PFSK-1 (cell line): ENCODE measurements around the gene GPC3.

Experiments
- FOXP2 ChIP-seq: optimal IDR thresholded peaks from 2 replicates; pipeline ENCODE3; 2011; ENCODE audit warnings: borderline replicate concordance, control low read depth, inconsistent platforms; ENCODE audit not compliant: insufficient read depth; ENCODE audit errors: extremely low read length, extremely low read depth
- POLR2AphosphoS5 ChIP-seq: IDR thresholded peaks from 2 replicates; pipeline ENCODE4 v1.6.1; 2012; ENCODE audit warnings: low read depth, mild to moderate bottlenecking, control low read depth, low read length, moderate library complexity
- SIN3A ChIP-seq: IDR thresholded peaks from 2 replicates; pipeline ENCODE4 v1.6.1; 2012; ENCODE audit warnings: mild to moderate bottlenecking, low read length, moderate library complexity, borderline replicate concordance; ENCODE audit not compliant: insufficient read depth
- TAF1 ChIP-seq: IDR thresholded peaks from 2 replicates; pipeline ENCODE4 v1.6.1; 2012; ENCODE audit warnings: low read length, control low read depth, borderline replicate concordance; ENCODE audit not compliant: insufficient read depth
- TF ChIP-seq, protein P1 (sequence below), 2 experiments: IDR thresholded peaks; 2 replicates each; pipeline versions ENCODE4 v1.6.1 to v1.8.0; 2011 to 2012; ENCODE audit warnings: low read depth in 2 of 2, low read length in 2 of 2, control low read depth in 1 of 2, inconsistent platforms in 1 of 2, mild to moderate bottlenecking in 1 of 2, moderate library complexity in 1 of 2; ENCODE audit not compliant: insufficient read depth in 1 of 2

GPC3 gene

DNA sequence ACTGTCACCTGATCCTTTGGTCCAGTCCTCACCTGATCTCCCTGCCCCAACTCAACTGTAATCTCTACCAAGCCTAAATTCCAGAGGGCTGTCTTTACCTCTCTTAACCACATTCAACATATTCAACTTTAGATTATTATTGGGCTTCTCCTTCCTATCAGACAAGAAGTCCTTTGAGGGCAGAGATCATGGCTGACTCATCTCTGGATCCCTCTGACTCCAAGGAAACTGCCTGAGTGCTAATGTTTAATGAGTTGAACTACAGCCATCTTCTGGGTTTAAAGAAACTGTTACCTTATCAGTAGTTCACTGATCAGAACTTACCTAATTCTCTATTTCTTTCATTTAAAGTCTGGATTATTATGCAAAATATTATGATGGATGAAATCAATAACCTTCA lies 135.7 kb downstream of the GPC3 start:
- TF ChIP-seq TAF1 (no peak), FOXP2 (no peak)
- TF ChIP-seq, protein P1, sequence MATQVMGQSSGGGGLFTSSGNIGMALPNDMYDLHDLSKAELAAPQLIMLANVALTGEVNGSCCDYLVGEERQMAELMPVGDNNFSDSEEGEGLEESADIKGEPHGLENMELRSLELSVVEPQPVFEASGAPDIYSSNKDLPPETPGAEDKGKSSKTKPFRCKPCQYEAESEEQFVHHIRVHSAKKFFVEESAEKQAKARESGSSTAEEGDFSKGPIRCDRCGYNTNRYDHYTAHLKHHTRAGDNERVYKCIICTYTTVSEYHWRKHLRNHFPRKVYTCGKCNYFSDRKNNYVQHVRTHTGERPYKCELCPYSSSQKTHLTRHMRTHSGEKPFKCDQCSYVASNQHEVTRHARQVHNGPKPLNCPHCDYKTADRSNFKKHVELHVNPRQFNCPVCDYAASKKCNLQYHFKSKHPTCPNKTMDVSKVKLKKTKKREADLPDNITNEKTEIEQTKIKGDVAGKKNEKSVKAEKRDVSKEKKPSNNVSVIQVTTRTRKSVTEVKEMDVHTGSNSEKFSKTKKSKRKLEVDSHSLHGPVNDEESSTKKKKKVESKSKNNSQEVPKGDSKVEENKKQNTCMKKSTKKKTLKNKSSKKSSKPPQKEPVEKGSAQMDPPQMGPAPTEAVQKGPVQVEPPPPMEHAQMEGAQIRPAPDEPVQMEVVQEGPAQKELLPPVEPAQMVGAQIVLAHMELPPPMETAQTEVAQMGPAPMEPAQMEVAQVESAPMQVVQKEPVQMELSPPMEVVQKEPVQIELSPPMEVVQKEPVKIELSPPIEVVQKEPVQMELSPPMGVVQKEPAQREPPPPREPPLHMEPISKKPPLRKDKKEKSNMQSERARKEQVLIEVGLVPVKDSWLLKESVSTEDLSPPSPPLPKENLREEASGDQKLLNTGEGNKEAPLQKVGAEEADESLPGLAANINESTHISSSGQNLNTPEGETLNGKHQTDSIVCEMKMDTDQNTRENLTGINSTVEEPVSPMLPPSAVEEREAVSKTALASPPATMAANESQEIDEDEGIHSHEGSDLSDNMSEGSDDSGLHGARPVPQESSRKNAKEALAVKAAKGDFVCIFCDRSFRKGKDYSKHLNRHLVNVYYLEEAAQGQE (IDR thresholded peaks at IDR 0.05; ENCODE audit: insufficient read depth in 1 of 2, low read depth in 2 of 2, low read length in 2 of 2): no peak

DNA sequence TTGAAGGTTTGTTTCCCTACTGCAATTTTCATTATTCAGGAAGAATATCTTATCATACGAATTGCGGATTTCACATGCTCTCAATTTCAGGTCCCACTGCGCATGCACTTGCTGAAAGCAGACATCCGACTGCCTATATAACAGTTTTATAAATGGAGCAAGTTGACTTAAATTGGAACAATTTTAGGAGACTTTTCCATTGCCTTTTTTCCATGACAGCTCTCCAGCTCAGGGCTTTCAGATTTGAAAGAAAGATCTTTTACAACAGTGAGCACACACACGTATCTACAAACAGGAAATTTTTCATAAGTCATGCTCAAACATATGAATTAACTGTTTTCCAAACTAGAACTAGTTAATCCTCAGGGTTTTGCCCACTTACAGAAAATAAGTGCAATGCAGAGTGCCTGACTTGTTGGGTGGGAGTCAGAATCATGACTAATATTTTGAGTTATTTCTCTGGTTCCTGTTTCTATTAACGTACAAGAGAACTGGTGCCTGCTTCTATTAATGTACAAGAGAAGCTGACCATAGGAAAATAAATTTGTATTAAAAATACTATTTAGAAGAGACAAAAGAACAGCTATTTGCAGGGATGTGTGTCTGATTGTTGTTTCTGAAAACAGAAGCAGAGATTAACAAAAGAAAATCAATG lies 137.9 kb downstream of the GPC3 start:
- TF ChIP-seq, protein P1 (IDR thresholded peaks at IDR 0.05; ENCODE audit: insufficient read depth in 1 of 2, low read depth in 2 of 2, low read length in 2 of 2): no peak
- TF ChIP-seq POLR2AphosphoS5 (no peak), FOXP2 (no peak), SIN3A (no peak), TAF1 (no peak)

DNA sequence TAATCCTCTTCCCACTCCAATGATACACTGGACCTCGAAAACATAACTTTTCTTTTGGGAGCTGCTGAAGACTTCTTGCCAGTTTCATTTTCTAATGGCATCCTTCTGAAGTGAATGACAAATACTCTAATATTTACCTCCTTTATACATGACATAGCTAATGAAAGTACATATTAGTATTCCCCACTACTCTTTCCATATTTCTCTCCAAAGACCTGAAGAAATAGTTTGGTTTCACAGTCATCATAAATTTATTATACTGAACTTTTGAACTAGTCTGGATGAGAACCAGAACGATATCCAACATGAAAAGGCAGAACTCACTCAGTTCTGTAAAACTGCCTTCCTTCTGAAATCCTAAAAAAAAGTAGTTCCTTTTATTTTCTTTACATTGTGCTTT lies 139.1 kb downstream of the GPC3 start:
- TF ChIP-seq SIN3A (no peak), FOXP2 (no peak)
- TF ChIP-seq, protein P1 (IDR thresholded peaks at IDR 0.05; ENCODE audit: insufficient read depth in 1 of 2, low read depth in 2 of 2, low read length in 2 of 2): no peak

DNA sequence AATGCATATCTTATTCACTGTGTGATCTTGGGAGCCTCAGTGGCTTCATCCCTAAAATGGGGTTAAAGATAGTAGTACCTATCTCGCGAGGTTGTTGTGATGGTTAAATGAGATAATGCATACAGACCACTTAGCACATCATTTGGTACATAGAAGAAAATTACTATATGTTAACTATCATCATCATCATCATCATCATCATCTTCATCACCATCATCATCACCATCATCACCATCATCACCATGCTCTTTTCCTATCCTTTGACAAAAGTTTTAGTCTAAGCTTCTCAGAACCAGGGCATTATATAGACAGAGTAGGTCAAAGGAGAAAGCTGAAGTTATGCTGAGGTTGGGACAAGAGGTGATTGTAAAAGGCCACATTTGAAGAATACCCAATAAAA lies 145.0 kb downstream of the GPC3 start:
- TF ChIP-seq, protein P1 (IDR thresholded peaks at IDR 0.05; ENCODE audit: insufficient read depth in 1 of 2, low read depth in 2 of 2, low read length in 2 of 2): no peak
- no peak for TF ChIP-seq FOXP2
- no peak for TF ChIP-seq TAF1
- TF ChIP-seq POLR2AphosphoS5: no peak
- TF ChIP-seq SIN3A: no peak
